ENCODE data around the gene BSG.

GRCh38 chr19:533364-534058, 38.9 kb upstream of the BSG start:
- TF ChIP-seq POLR2A (IDR thresholded peaks at IDR 0.05): no peak
- TF ChIP-seq CTCF (IDR thresholded peaks at IDR 0.05): no peak
